Tibial nerve (tissue), 3 donors: ENCODE measurements around the gene CEP104.

Source experiments
- CTCF ChIP-seq, 5 experiments: fragments of 200-600 bp in 3 of 5; fragments of 450-650 bp in 2 of 5; sonication (generic) in 3 of 5; IDR thresholded peaks; one replicate each; pipeline ENCODE4 v1.5.1; 2016 to 2019; ENCODE audit warnings: antibody characterized with exemption in 5 of 5, mild to moderate bottlenecking in 3 of 5, moderate library complexity in 2 of 5
- POLR2A ChIP-seq, 2 donors: fragments of 450-650 bp; IDR thresholded peaks; one replicate each; pipeline ENCODE4 v1.6.1; 2017; ENCODE audit warnings: antibody characterized with exemption in 2 of 2, mild to moderate bottlenecking in 2 of 2, moderate library complexity in 2 of 2

- TF ChIP-seq POLR2A (IDR thresholded peaks at IDR 0.05) (no peak), CTCF (IDR thresholded peaks at IDR 0.05) (no peak)
Observed at GRCh38 chr1:3780901-3781300, 76.1 kb downstream of the CEP104 start.
